IMR-90 (cell line): Measurements from ENCODE around the gene NABP1. TPM values are rescaled to one million over a fixed set of nuclear protein-coding genes. Genes with fewer than 3 reads are reported as not detected.
A peak's percentile ranks its signal among the peaks of the same experiment; 100 is the strongest.

Experiments used
- ATAC-seq: fragments of 200-7000 bp; cut with Tn5 transposase; 2 replicates; pipeline ENCODE4 v1.9.1; 2020; ENCODE audit warnings: low read depth, mild to moderate bottlenecking, moderate library complexity
- BruUV-seq: library from RNA; stranded (reverse); fragments of 400-500 nt; replicated peaks from 2 replicates; lab custom pipeline; 2021; lab: Mats Ljungman, UMichigan
- CTCF ChIA-PET: fragments of 300-600 bp; formaldehyde crosslinking; extraction: SDS; loops from one replicate; lab custom pipeline; 2021; ENCODE audit warnings: antibody characterized with exemption; lab: Yijun Ruan, JAX
- POLR2A ChIA-PET: fragments of 300-600 bp; sonication (Branson Sonifier 250); formaldehyde crosslinking; loops from one replicate; lab custom pipeline; 2022; ENCODE audit warnings: antibody characterized with exemption; ENCODE audit not compliant: unreplicated experiment; lab: Charles Lee
- DNase-seq: peaks from one replicate; pipeline ENCODE4 v3.0.0; 2013
- H2AFZ ChIP-seq: replicated peaks from 2 replicates; pipeline ENCODE3; 2013; ENCODE audit warnings: low read length, mild to moderate bottlenecking; ENCODE audit not compliant: poor library complexity
- H2AK5ac ChIP-seq: 2 replicates; pipeline ENCODE4 v1.6.1; 2013; ENCODE audit warnings: low read depth, low read length, inconsistent platforms
- H2AK9ac ChIP-seq: replicated peaks from 2 replicates; pipeline ENCODE3; 2013; ENCODE audit warnings: mild to moderate bottlenecking, low read depth, low read length, moderate library complexity; ENCODE audit not compliant: poor library complexity
- H2BK120ac ChIP-seq: 2 replicates; pipeline ENCODE4 v1.6.1; 2013; ENCODE audit warnings: low read depth, low read length, inconsistent platforms
- H2BK15ac ChIP-seq: 3 replicates; pipeline ENCODE4 v1.6.1; 2013; ENCODE audit warnings: low read depth, low read length, inconsistent platforms
- H2BK20ac ChIP-seq: 2 replicates; pipeline ENCODE4 v1.6.1; 2013; ENCODE audit warnings: low read depth, mild to moderate bottlenecking, inconsistent platforms, low read length, moderate library complexity
- H2BK5ac ChIP-seq: 2 replicates; pipeline ENCODE4 v1.6.1; 2013; ENCODE audit warnings: mild to moderate bottlenecking, low read depth, low read length, inconsistent platforms; ENCODE audit not compliant: poor library complexity, severe bottlenecking
- H3K14ac ChIP-seq: replicated peaks from 2 replicates; pipeline ENCODE4 v1.6.1; 2013; ENCODE audit warnings: low read depth, low read length, inconsistent platforms
- H3K18ac ChIP-seq: 2 replicates; pipeline ENCODE4 v1.6.1; 2013; ENCODE audit warnings: low read depth, low read length, control low read depth
- H3K23ac ChIP-seq: 2 replicates; pipeline ENCODE4 v1.6.1; 2013; ENCODE audit warnings: low read depth, low read length, inconsistent platforms
- H3K27ac ChIP-seq: 2 replicates; pipeline ENCODE4 v1.5.1; 2013; ENCODE audit warnings: mild to moderate bottlenecking, control low read depth, low read length; ENCODE audit not compliant: insufficient read depth
- H3K27me3 ChIP-seq: 2 replicates; pipeline ENCODE4 v1.6.1; 2013; ENCODE audit warnings: low read length; ENCODE audit not compliant: control insufficient read depth, insufficient read depth
- H3K36me3 ChIP-seq: 2 replicates; pipeline ENCODE4 v1.6.1; 2013; ENCODE audit warnings: low read length, mixed read lengths; ENCODE audit not compliant: control insufficient read depth, insufficient read depth
- H3K4ac ChIP-seq: 2 replicates; pipeline ENCODE4 v1.6.1; 2013; ENCODE audit warnings: low read depth, low read length, inconsistent platforms
- H3K4me1 ChIP-seq: 2 replicates; pipeline ENCODE4 v1.6.1; 2013; ENCODE audit warnings: low read length, mixed read lengths; ENCODE audit not compliant: control insufficient read depth, insufficient read depth
- H3K4me2 ChIP-seq: 2 replicates; pipeline ENCODE4 v1.6.1; 2013; ENCODE audit warnings: low read depth, mild to moderate bottlenecking, control low read depth, low read length, moderate library complexity
- H3K4me3 ChIP-seq: 2 replicates; pipeline ENCODE4 v1.5.1; 2013; ENCODE audit warnings: low read depth, mild to moderate bottlenecking, control low read depth, low read length, moderate library complexity; ENCODE audit not compliant: insufficient read depth
- H3K56ac ChIP-seq: 2 replicates; pipeline ENCODE4 v1.6.1; 2013; ENCODE audit warnings: low read length, inconsistent platforms; ENCODE audit not compliant: insufficient read depth; ENCODE audit errors: extremely low read depth
- H3K79me1 ChIP-seq, 2 experiments: 2 replicates each; pipeline ENCODE4 v1.6.1; 2013; ENCODE audit warnings: low read length in 2 of 2, inconsistent platforms in 1 of 2, low read depth in 1 of 2
- H3K9ac ChIP-seq: 2 replicates; pipeline ENCODE4 v1.6.1; 2013; ENCODE audit warnings: low read depth, low read length, control low read depth
- H3K9me1 ChIP-seq: 2 replicates; pipeline ENCODE4 v1.6.1; 2013; ENCODE audit warnings: low read length, inconsistent platforms; ENCODE audit not compliant: insufficient read depth
- H3K9me3 ChIP-seq: 2 replicates; pipeline ENCODE4 v1.6.1; 2013; ENCODE audit warnings: low read length; ENCODE audit not compliant: control insufficient read depth, insufficient read depth
- H4K20me1 ChIP-seq: 2 replicates; pipeline ENCODE4 v1.6.1; 2013; ENCODE audit warnings: low read length, inconsistent platforms; ENCODE audit not compliant: insufficient read depth
- H4K5ac ChIP-seq: 2 replicates; pipeline ENCODE4 v1.6.1; 2013; ENCODE audit warnings: mild to moderate bottlenecking, low read depth, low read length, control low read depth
- H4K8ac ChIP-seq, 2 experiments: 2 replicates each; pipeline ENCODE4 v1.6.1; 2013; ENCODE audit warnings: low read depth in 2 of 2, low read length in 2 of 2, control low read depth in 1 of 2, inconsistent platforms in 1 of 2
- H4K91ac ChIP-seq: 2 replicates; pipeline ENCODE4 v1.6.1; 2013; ENCODE audit warnings: low read depth, low read length, inconsistent platforms; ENCODE audit not compliant: insufficient read depth
- MAFK ChIP-seq: IDR thresholded peaks from 2 replicates; pipeline ENCODE4 v1.6.1; 2012; ENCODE audit warnings: low read depth, low read length, improper control_type of control experiment
- NFE2L2 ChIP-seq: fragments of 150-350 bp; IDR thresholded peaks from 2 replicates; pipeline ENCODE4 v1.6.1; 2016; ENCODE audit warnings: low read depth, mild to moderate bottlenecking, low read length
- POLR2A ChIP-seq: IDR thresholded peaks from 2 replicates; pipeline ENCODE4 v1.6.1; 2012; ENCODE audit warnings: mild to moderate bottlenecking, low read depth, low read length
- WGBS, 2 experiments: methylation state at CpG; one replicate each; pipeline versions ENCODE4 v1.1.5 to v1.1.7; 2013; ENCODE audit warnings: missing lambda C conversion rate in 2 of 2; ENCODE audit not compliant: insufficient read length in 1 of 2; ENCODE audit errors: extremely low coverage in 2 of 2; 5-methylcytosine and 5-hydroxymethylcytosine counted together
- dilution Hi-C: fragments of 300-500 bp; cut with HindIII; formaldehyde crosslinking; loops from one replicate; pipeline ENCODE4 v1.14.3; 2018; ENCODE audit warnings: low sequenced_read_pairs; ENCODE audit not compliant: unreplicated experiment
- in situ Hi-C: fragments of 300-500 bp; cut with MboI; formaldehyde crosslinking; loops from 3 replicates; pipeline ENCODE4 v1.14.3; 2019; ENCODE audit warnings: low sequenced_read_pairs, inconsistent platforms, mixed read lengths
- intact Hi-C: fragments of 100-400 bp; cut with micrococcal nuclease; formaldehyde crosslinking; loops from 2 replicates; pipeline ENCODE4 v1.10.0; 2022
- polyA plus RNA-seq, 3 experiments: library from polyadenylated mRNA; depleted of rRNA; stranded (reverse); fragments of >200 nt; gene quantifications; 2 replicates each; pipeline ENCODE4 v1.2.3, GENCODE V29; 2012; ENCODE audit warnings: low replicate concordance in 1 of 3
- total RNA-seq: library from RNA; depleted of rRNA; stranded (reverse); fragments of >200 nt; gene quantifications from 2 replicates; pipeline ENCODE4 v1.2.3, GENCODE V29; 2012

NABP1 gene
- total and polyA plus RNA-seq, 2 of the 4 experiments (the other 2 are of a cell fraction), result 57.7 to 73.3 TPM

DNA sequence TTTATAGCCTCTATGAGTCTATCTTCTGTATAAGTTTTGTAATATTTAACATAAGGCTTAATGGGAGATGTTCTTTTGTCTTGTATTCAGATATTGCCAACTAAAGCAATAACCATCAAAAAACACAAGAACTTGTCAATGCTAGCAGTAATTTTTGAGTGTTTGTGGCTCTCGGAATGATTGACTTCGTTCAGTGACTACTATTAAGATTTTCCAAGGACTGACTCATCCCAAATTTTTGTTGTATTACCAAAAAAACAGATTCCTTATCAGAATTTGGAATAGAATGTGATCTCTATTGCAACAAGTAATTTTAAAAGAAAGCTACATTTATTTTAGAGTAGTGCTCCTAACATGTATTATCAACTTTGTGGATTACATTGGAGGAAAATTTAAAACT lies 8.1 kb downstream of the NABP1 start:
- H2BK15ac ChIP-seq, result no peak overlapping the region

More for the DNA sequence above, 8.1 kb downstream of the NABP1 start:
- H3K56ac ChIP-seq, result no peak overlapping the region
- TF ChIP-seq POLR2A, result no peak
- TF ChIP-seq MAFK, result peak; percentile 10; the same call in 1 of the 2 replicates
- TF ChIP-seq NFE2L2, result no peak
- no peaks in the 10 kb centered on the region for H3K27me3 ChIP-seq
- no peak overlapping the region for H2AK9ac ChIP-seq
- no peak overlapping the region for H4K8ac ChIP-seq
- in situ Hi-C loops (no loop called here), dilution Hi-C loops (no loop called here), intact Hi-C loops (loop anchor here (10.0 kb wide), 1 partner anchor 521 kb away; no protein-coding TSS in a partner anchor)
- H3K36me3 ChIP-seq, result peaks cover 28% of the 10 kb centered on the region
- DNase-seq (no peak), ATAC-seq (no peak)
- H3K9me1 ChIP-seq, result peaks cover 9% of the 10 kb centered on the region
- H2BK120ac ChIP-seq, result no peak overlapping the region
- CTCF ChIA-PET, result interaction anchor here (0.8 kb wide), 1 partner anchor 476 kb away, joined by 3 read pairs; no protein-coding TSS in a partner anchor
- no peak overlapping the region for H2AK5ac ChIP-seq
- no peak overlapping the region for H4K91ac ChIP-seq
- no peak overlapping the region for H3K4me2 ChIP-seq
- POLR2A ChIA-PET, result interaction anchor here (0.7 to 1.3 kb wide), 3 partner anchors 8 to 60 kb away, joined by 3 to 6 read pairs (median 3); partner anchors contain the start of gene NABP1
- H3K27ac ChIP-seq, result no peak overlapping the region
- H3K23ac ChIP-seq, result no peak overlapping the region
- no peak overlapping the region for H3K14ac ChIP-seq
- H3K4me1 ChIP-seq, result peaks cover 14% of the 10 kb centered on the region
- H2AFZ ChIP-seq, result no peak overlapping the region
- H3K9ac ChIP-seq, result no peak overlapping the region
- WGBS, 2 experiments, result no CpG with 5 or more reads among the region's 2 CpGs
- H4K20me1 ChIP-seq, result peaks cover 9% of the 10 kb centered on the region; the same call in 1 of the 2 replicates
- no peak overlapping the region for H3K4ac ChIP-seq
- no TSS peak for BruUV-seq
- H2BK20ac ChIP-seq, result no peak overlapping the region
- H3K4me3 ChIP-seq, result no peak overlapping the region
- peaks cover 4 to 32% of the 10 kb centered on the region in 2 experiments; a peak in 3 of 4 replicates for H3K79me1 ChIP-seq
- H3K9me3 ChIP-seq, result no peaks in the 10 kb centered on the region
- no peak overlapping the region for H3K18ac ChIP-seq
- peak overlapping the region; percentile 79 for H2BK5ac ChIP-seq
- H4K5ac ChIP-seq, result no peak overlapping the region
